ENCODE results near the gene CLPSL2. TPM values are rescaled to one million over a fixed set of nuclear protein-coding genes. Genes with fewer than 3 reads are reported as not detected.

The CLPSL2 gene
- total RNA-seq, 1 donor from 2014 or later = not detected

GRCh38 chr6:35745509-35745908 lies 30.9 kb upstream of the CLPSL2 start:
- H3K9ac ChIP-seq = no peak overlapping the region
- no peak for DNase-seq (ENCODE audit: low spot score)
- H3K27ac Mint-ChIP-seq = peak overlapping the region; percentile 6
- no peaks in the 10 kb centered on the region for H3K9me3 ChIP-seq (ENCODE audit: low read depth)
- peaks cover 13% of the 10 kb centered on the region for H3F3A ChIP-seq (ENCODE audit: low read depth)
- H3K27me3 ChIP-seq = no peaks in the 10 kb centered on the region
- TF ChIP-seq CTCF (IDR thresholded peaks at IDR 0.05) = no peak
- TF ChIP-seq EZH2phosphoT487 (IDR thresholded peaks at IDR 0.05) = no peak
- TF ChIP-seq EZH2 (IDR thresholded peaks at IDR 0.05) = no peak
- H3K9me3 Mint-ChIP-seq = peaks cover 12% of the 10 kb centered on the region
- H3K36me3 Mint-ChIP-seq = peaks cover 3% of the 10 kb centered on the region
- H3K79me2 ChIP-seq (ENCODE audit: low read depth) = no peaks in the 10 kb centered on the region
- H4K20me1 ChIP-seq (ENCODE audit: low read depth) = no peaks in the 10 kb centered on the region
- H3K36me3 ChIP-seq = no peaks in the 10 kb centered on the region
- no peak overlapping the region for H3K4me3 ChIP-seq
- H3K27ac ChIP-seq = no peak overlapping the region
- H3K27me3 Mint-ChIP-seq (ENCODE audit: insufficient read depth, low read depth) = peaks cover 18% of the 10 kb centered on the region
- no peak overlapping the region for H2AFZ ChIP-seq (replicated peaks)
- no peak overlapping the region for H3K4me3 Mint-ChIP-seq
- no peak overlapping the region for H3K4me2 ChIP-seq
- peaks cover 14% of the 10 kb centered on the region for H3K4me1 ChIP-seq
- H3K4me1 Mint-ChIP-seq = peaks cover 20% of the 10 kb centered on the region

GRCh38 chr6:35746516-35746915 lies 29.9 kb upstream of the CLPSL2 start:
- H3K4me1 Mint-ChIP-seq = peaks cover 12% of the 10 kb centered on the region
- no peak overlapping the region for H3K27ac ChIP-seq
- TF ChIP-seq EZH2phosphoT487 (IDR thresholded peaks at IDR 0.05) (no peak), EZH2 (IDR thresholded peaks at IDR 0.05) (no peak), CTCF (IDR thresholded peaks at IDR 0.05) (no peak)
- H3K36me3 ChIP-seq = no peaks in the 10 kb centered on the region
- H3K9ac ChIP-seq = no peak overlapping the region
- H4K20me1 ChIP-seq (ENCODE audit: low read depth) = no peaks in the 10 kb centered on the region
- H3K4me2 ChIP-seq = no peak overlapping the region
- no peak overlapping the region for H3K4me3 Mint-ChIP-seq
- H3K79me2 ChIP-seq (ENCODE audit: low read depth) = no peaks in the 10 kb centered on the region
- no peak overlapping the region for H3K4me3 ChIP-seq
- H3K9me3 Mint-ChIP-seq = peaks cover 12% of the 10 kb centered on the region
- H3K27me3 Mint-ChIP-seq (ENCODE audit: insufficient read depth, low read depth) = peaks cover 15% of the 10 kb centered on the region
- peaks cover 3% of the 10 kb centered on the region for H3K36me3 Mint-ChIP-seq
- H2AFZ ChIP-seq (replicated peaks) = peak overlapping the region; percentile 79
- DNase-seq (ENCODE audit: low spot score) = no peak
- H3K27me3 ChIP-seq = no peaks in the 10 kb centered on the region
- H3K4me1 ChIP-seq = peaks cover 7% of the 10 kb centered on the region
- no peaks in the 10 kb centered on the region for H3K9me3 ChIP-seq (ENCODE audit: low read depth)
- H3F3A ChIP-seq (ENCODE audit: low read depth) = peaks cover 3% of the 10 kb centered on the region
- H3K27ac Mint-ChIP-seq = no peak overlapping the region

GRCh38 chr6:35747877-35748276 lies 28.5 kb upstream of the CLPSL2 start:
- H3K4me1 ChIP-seq = peaks cover 1% of the 10 kb centered on the region
- no peak overlapping the region for H3K9ac ChIP-seq
- no peak for DNase-seq (ENCODE audit: low spot score)
- Mint-ChIP-seq H3K36me3 (peaks cover 3% of the 10 kb centered on the region), H3K4me1 (peaks cover 7% of the 10 kb centered on the region), H3K9me3 (peaks cover 12% of the 10 kb centered on the region), H3K27me3 (ENCODE audit: insufficient read depth, low read depth) (peaks cover 15% of the 10 kb centered on the region), H3K27ac (no peak overlapping the region), H3K4me3 (peak overlapping the region; percentile 67)
- no peaks in the 10 kb centered on the region for H3K36me3 ChIP-seq
- no peak overlapping the region for H3K4me2 ChIP-seq
- no peak overlapping the region for H3K4me3 ChIP-seq
- no peaks in the 10 kb centered on the region for H3K9me3 ChIP-seq (ENCODE audit: low read depth)
- H3K27ac ChIP-seq = no peak overlapping the region
- no peaks in the 10 kb centered on the region for H3K27me3 ChIP-seq
- no peak overlapping the region for H2AFZ ChIP-seq (replicated peaks)
- no peaks in the 10 kb centered on the region for H4K20me1 ChIP-seq (ENCODE audit: low read depth)
- TF ChIP-seq EZH2phosphoT487 (IDR thresholded peaks at IDR 0.05) (no peak), EZH2 (IDR thresholded peaks at IDR 0.05) (no peak), CTCF (IDR thresholded peaks at IDR 0.05) (no peak)
- no peaks in the 10 kb centered on the region for H3K79me2 ChIP-seq (ENCODE audit: low read depth)
- H3F3A ChIP-seq (ENCODE audit: low read depth) = no peaks in the 10 kb centered on the region

Measured in neural progenitor cell (in vitro differentiated cells).